GM23338 (cell line): Measurements from ENCODE around the gene ZFHX3. TPM values are rescaled to one million over a fixed set of nuclear protein-coding genes. Genes with fewer than 3 reads are reported as not detected.

Experiments
- ATAC-seq: fragments of 200-7000 bp; cut with Tn5 transposase; 3 replicates; pipeline ENCODE4 v1.9.1; 2020
- DNase-seq: peaks from one replicate; pipeline ENCODE4 v3.0.0-alpha.2; 2015; ENCODE audit warnings: low spot score
- H2AFZ ChIP-seq: fragments of 200-600 bp; sonication (generic); 2 replicates; pipeline ENCODE4 v1.8.0; 2016; ENCODE audit warnings: antibody characterized with exemption, mild to moderate bottlenecking, moderate library complexity
- H3F3A ChIP-seq: fragments of 200-600 bp; sonication (generic); replicated peaks from 2 replicates; pipeline ENCODE4 v1.8.0; 2017; ENCODE audit warnings: antibody characterized with exemption, mixed run types, low read depth
- H3K27ac ChIP-seq: fragments of 200-600 bp; sonication (generic); 2 replicates; pipeline ENCODE4 v1.6.1; 2016; ENCODE audit warnings: low read depth
- H3K27me3 ChIP-seq: fragments of 200-600 bp; sonication (generic); 2 replicates; pipeline ENCODE4 v1.8.0; 2016; ENCODE audit warnings: mild to moderate bottlenecking, mixed run types, moderate library complexity; ENCODE audit not compliant: insufficient read depth
- H3K36me3 ChIP-seq: fragments of 200-600 bp; sonication (generic); 2 replicates; pipeline ENCODE4 v1.8.0; 2016; ENCODE audit warnings: mild to moderate bottlenecking; ENCODE audit not compliant: insufficient read depth
- H3K4me1 ChIP-seq: fragments of 200-600 bp; sonication (generic); 2 replicates; pipeline ENCODE4 v1.8.0; 2016; ENCODE audit warnings: mild to moderate bottlenecking, moderate library complexity; ENCODE audit not compliant: insufficient read depth
- H3K4me2 ChIP-seq: fragments of 200-600 bp; sonication (generic); 2 replicates; pipeline ENCODE4 v1.7.1; 2017; ENCODE audit warnings: mixed run types
- H3K4me3 ChIP-seq: fragments of 200-600 bp; sonication (generic); 2 replicates; pipeline ENCODE4 v1.6.1; 2016; ENCODE audit warnings: mixed run types
- H3K79me2 ChIP-seq: fragments of 200-600 bp; sonication (generic); replicated peaks from 2 replicates; pipeline ENCODE4 v1.8.0; 2017; ENCODE audit warnings: mild to moderate bottlenecking; ENCODE audit not compliant: insufficient read depth
- H3K9me2 ChIP-seq: fragments of 200-600 bp; sonication (generic); 2 replicates; pipeline ENCODE4 v1.8.0; 2017; ENCODE audit not compliant: insufficient read depth
- H4K20me1 ChIP-seq: fragments of 200-600 bp; sonication (generic); replicated peaks from 2 replicates; pipeline ENCODE4 v1.8.0; 2017; ENCODE audit warnings: mild to moderate bottlenecking; ENCODE audit not compliant: insufficient read depth
- H3K27ac Mint-ChIP-seq: 2 replicates; pipeline ENCODE4 v1.8.0; 2020; ENCODE audit warnings: inconsistent platforms, mild to moderate bottlenecking, moderate library complexity, mixed read lengths
- H3K27me3 Mint-ChIP-seq: 3 replicates; pipeline ENCODE4 v1.8.0; 2022; ENCODE audit warnings: low read depth, mild to moderate bottlenecking, moderate library complexity, mixed read lengths, inconsistent platforms; ENCODE audit not compliant: insufficient read depth, poor library complexity
- H3K36me3 Mint-ChIP-seq: 3 replicates; pipeline ENCODE4 v1.8.0; 2021; ENCODE audit warnings: low read depth, mild to moderate bottlenecking, inconsistent platforms, moderate library complexity, mixed read lengths
- H3K4me1 Mint-ChIP-seq: 3 replicates; pipeline ENCODE4 v1.8.0; 2020; ENCODE audit warnings: mild to moderate bottlenecking, inconsistent platforms, mixed read lengths
- H3K4me3 Mint-ChIP-seq: 3 replicates; pipeline ENCODE4 v1.8.0; 2021; ENCODE audit warnings: moderate library complexity, mild to moderate bottlenecking, inconsistent platforms, mixed read lengths
- H3K9me3 Mint-ChIP-seq: 3 replicates; pipeline ENCODE4 v1.8.0; 2020; ENCODE audit warnings: moderate library complexity, mild to moderate bottlenecking, inconsistent platforms, mixed read lengths
- CTCF ChIP-seq, 2 experiments: fragments of 200-600 bp in 1 of 2; sonication (generic) in 1 of 2; conservative IDR thresholded peaks; 2 replicates each; pipeline versions ENCODE4 v1.5.1 to v1.6.1; 2016 to 2017; ENCODE audit warnings: antibody characterized with exemption in 2 of 2, low read depth in 2 of 2, mild to moderate bottlenecking in 2 of 2, moderate library complexity in 1 of 2
- JUNB ChIP-seq: IDR thresholded peaks from one replicate; pipeline ENCODE4 v1.6.1; 2016; ENCODE audit warnings: antibody characterized with exemption; ENCODE audit not compliant: unreplicated experiment
- POLR2AphosphoS5 ChIP-seq: IDR thresholded peaks from 2 replicates; pipeline ENCODE4 v1.6.1; 2016; ENCODE audit warnings: antibody characterized with exemption, low read depth
- STAT1 ChIP-seq: IDR thresholded peaks from one replicate; pipeline ENCODE4 v1.6.1; 2016; ENCODE audit warnings: antibody characterized with exemption; ENCODE audit not compliant: unreplicated experiment
- ZNF114 ChIP-seq: fragments of 250-450 bp; sonication (Bioruptor Pico); IDR thresholded peaks from 2 replicates; pipeline ENCODE4 v1.5.0; 2020; ENCODE audit warnings: mild to moderate bottlenecking, moderate library complexity
- polyA plus RNA-seq: library from polyadenylated mRNA; unstranded; fragments of >200 nt; fragmentation: Nextera tagmentation; extraction: Ambion mirVana; gene quantifications from 2 replicates; pipeline ENCODE4 v1.2.1, GENCODE V29; 2016
- total RNA-seq: library from RNA; depleted of rRNA; stranded (reverse); fragments of >200 nt; shearing (Covaris generic); gene quantifications from 2 replicates; pipeline ENCODE4 v1.2.3, GENCODE V29; 2014
- TF ChIP-seq, protein P1 (sequence below): IDR thresholded peaks from one replicate; pipeline ENCODE4 v1.6.1; 2018; ENCODE audit warnings: antibody characterized with exemption; ENCODE audit not compliant: unreplicated experiment
- TF ChIP-seq, protein P2 (sequence below): IDR thresholded peaks from 2 replicates; pipeline ENCODE4 v1.6.1; 2016; ENCODE audit warnings: antibody characterized with exemption

Gene ZFHX3
- total and polyA plus RNA-seq, 2 experiments from 2014 or later, result 1.0 to 1.5 TPM

- Mint-ChIP-seq H3K4me1 (peaks cover 3% of the 10 kb centered on the region; the same call in 1 of the 3 replicates), H3K27me3 (peaks cover 7% of the 10 kb centered on the region), H3K27ac (no peak overlapping the region), H3K4me3 (no peak overlapping the region), H3K9me3 (peaks cover 20% of the 10 kb centered on the region), H3K36me3 (peaks cover 15% of the 10 kb centered on the region; the same call in 2 of the 3 replicates)
- Histone ChIP-seq H3K4me1 (no peaks in the 10 kb centered on the region), H4K20me1 (no peaks in the 10 kb centered on the region; the same call in 1 of the 2 replicates), H3K27ac (no peak overlapping the region), H3K9me2 (no peaks in the 10 kb centered on the region), H3K4me3 (no peak overlapping the region), H3K36me3 (peaks cover 8% of the 10 kb centered on the region; the same call in 1 of the 2 replicates), H3K4me2 (no peak overlapping the region), H3F3A (no peaks in the 10 kb centered on the region), H3K27me3 (no peaks in the 10 kb centered on the region), H2AFZ (no peak overlapping the region), H3K79me2 (no peaks in the 10 kb centered on the region)
- TF ChIP-seq, protein P1, sequence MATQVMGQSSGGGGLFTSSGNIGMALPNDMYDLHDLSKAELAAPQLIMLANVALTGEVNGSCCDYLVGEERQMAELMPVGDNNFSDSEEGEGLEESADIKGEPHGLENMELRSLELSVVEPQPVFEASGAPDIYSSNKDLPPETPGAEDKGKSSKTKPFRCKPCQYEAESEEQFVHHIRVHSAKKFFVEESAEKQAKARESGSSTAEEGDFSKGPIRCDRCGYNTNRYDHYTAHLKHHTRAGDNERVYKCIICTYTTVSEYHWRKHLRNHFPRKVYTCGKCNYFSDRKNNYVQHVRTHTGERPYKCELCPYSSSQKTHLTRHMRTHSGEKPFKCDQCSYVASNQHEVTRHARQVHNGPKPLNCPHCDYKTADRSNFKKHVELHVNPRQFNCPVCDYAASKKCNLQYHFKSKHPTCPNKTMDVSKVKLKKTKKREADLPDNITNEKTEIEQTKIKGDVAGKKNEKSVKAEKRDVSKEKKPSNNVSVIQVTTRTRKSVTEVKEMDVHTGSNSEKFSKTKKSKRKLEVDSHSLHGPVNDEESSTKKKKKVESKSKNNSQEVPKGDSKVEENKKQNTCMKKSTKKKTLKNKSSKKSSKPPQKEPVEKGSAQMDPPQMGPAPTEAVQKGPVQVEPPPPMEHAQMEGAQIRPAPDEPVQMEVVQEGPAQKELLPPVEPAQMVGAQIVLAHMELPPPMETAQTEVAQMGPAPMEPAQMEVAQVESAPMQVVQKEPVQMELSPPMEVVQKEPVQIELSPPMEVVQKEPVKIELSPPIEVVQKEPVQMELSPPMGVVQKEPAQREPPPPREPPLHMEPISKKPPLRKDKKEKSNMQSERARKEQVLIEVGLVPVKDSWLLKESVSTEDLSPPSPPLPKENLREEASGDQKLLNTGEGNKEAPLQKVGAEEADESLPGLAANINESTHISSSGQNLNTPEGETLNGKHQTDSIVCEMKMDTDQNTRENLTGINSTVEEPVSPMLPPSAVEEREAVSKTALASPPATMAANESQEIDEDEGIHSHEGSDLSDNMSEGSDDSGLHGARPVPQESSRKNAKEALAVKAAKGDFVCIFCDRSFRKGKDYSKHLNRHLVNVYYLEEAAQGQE, result no peak
- no peak for TF ChIP-seq JUNB
- no peak for TF ChIP-seq STAT1
- TF ChIP-seq, protein P2, sequence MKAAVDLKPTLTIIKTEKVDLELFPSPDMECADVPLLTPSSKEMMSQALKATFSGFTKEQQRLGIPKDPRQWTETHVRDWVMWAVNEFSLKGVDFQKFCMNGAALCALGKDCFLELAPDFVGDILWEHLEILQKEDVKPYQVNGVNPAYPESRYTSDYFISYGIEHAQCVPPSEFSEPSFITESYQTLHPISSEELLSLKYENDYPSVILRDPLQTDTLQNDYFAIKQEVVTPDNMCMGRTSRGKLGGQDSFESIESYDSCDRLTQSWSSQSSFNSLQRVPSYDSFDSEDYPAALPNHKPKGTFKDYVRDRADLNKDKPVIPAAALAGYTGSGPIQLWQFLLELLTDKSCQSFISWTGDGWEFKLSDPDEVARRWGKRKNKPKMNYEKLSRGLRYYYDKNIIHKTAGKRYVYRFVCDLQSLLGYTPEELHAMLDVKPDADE, result no peak
- no peak for TF ChIP-seq CTCF (conservative IDR thresholded peaks at IDR 0.05; ENCODE audit: low read depth in 2 of 2)
- ATAC-seq (no peak), DNase-seq (no peak)
These were observed 172.5 kb downstream of the ZFHX3 start for GRCh38 chr16:72875291-72876031.

GRCh38 chr16:72873853-72874252 is 174.1 kb downstream of the ZFHX3 start:
- Histone ChIP-seq H3K27me3 (no peaks in the 10 kb centered on the region), H3K9me2 (0 out of 2 replicates have a peak, but pooled peaks cover 3% of the 10 kb centered on the region), H3K4me2 (no peak overlapping the region), H3K79me2 (no peaks in the 10 kb centered on the region), H3K4me1 (no peaks in the 10 kb centered on the region), H3K4me3 (no peak overlapping the region), H3K36me3 (peaks cover 8% of the 10 kb centered on the region; the same call in 1 of the 2 replicates), H3K27ac (no peak overlapping the region), H4K20me1 (no peaks in the 10 kb centered on the region; the same call in 1 of the 2 replicates), H2AFZ (no peak overlapping the region), H3F3A (no peaks in the 10 kb centered on the region)
- Mint-ChIP-seq H3K4me3 (no peak overlapping the region), H3K27ac (no peak overlapping the region), H3K27me3 (peaks cover 7% of the 10 kb centered on the region), H3K4me1 (peaks cover 3% of the 10 kb centered on the region; the same call in 1 of the 3 replicates), H3K9me3 (peaks cover 20% of the 10 kb centered on the region), H3K36me3 (peaks cover 15% of the 10 kb centered on the region; the same call in 2 of the 3 replicates)
- DNase-seq (no peak), ATAC-seq (no peak)
- TF ChIP-seq, protein P2, result no peak
- TF ChIP-seq CTCF (conservative IDR thresholded peaks at IDR 0.05; ENCODE audit: low read depth in 2 of 2) (no peak), JUNB (no peak), ZNF114 (CRISPR knock-in tag) (no peak), POLR2AphosphoS5 (no peak)
